SH-SY5Y (cell line): ENCODE data around the gene ZNF141.

Experiments used
- GATA2 ChIP-seq: IDR thresholded peaks from 2 replicates; pipeline ENCODE4 v1.6.1; 2011; ENCODE audit warnings: mild to moderate bottlenecking, low read depth, low read length
- GATA3 ChIP-seq: IDR thresholded peaks from 2 replicates; pipeline ENCODE4 v1.6.1; 2011; ENCODE audit warnings: low read depth, mild to moderate bottlenecking, low read length, moderate library complexity

GRCh38 chr4:294732-295131 lies 42.9 kb upstream of the ZNF141 start:
- TF ChIP-seq GATA2 (no peak), GATA3 (no peak)
